ENCODE data around the gene CRIP3.
"Not testable (repeated sequence)": the region's sequence is repeated elsewhere in the genome, so short reads cannot be mapped to it uniquely, and the experiment has no call there.

The CRIP3 gene

GRCh38 chr6:43306086-43306485 is 2.5 kb downstream of the CRIP3 start:
- peak; percentile 68 for DNase-seq (ENCODE audit: low spot score)

- DNase-seq (ENCODE audit: low spot score): no peak
These were observed 3.7 kb downstream of the CRIP3 start for GRCh38 chr6:43304882-43305281.

GRCh38 chr6:43304361-43304760 is 4.3 kb downstream of the CRIP3 start:
- DNase-seq (ENCODE audit: low spot score): no peak

GRCh38 chr6:43303751-43304331 is 4.8 kb downstream of the CRIP3 start:
- DNase-seq (ENCODE audit: low spot score): no peak

- not testable (repeated sequence) for DNase-seq (ENCODE audit: low spot score)
These were observed 5.6 kb downstream of the CRIP3 start for GRCh38 chr6:43303006-43303405.

- no peak for DNase-seq (ENCODE audit: low spot score)
These were observed 6.5 kb downstream of the CRIP3 start for GRCh38 chr6:43302126-43302525.

GRCh38 chr6:43301081-43301870 is 7.3 kb downstream of the CRIP3 start:
- no peak for DNase-seq (ENCODE audit: low spot score)

- DNase-seq (ENCODE audit: low spot score): no peak
These were observed 9.0 kb downstream of the CRIP3 start for GRCh38 chr6:43299338-43300293.

GRCh38 chr6:43298565-43299337 is 9.9 kb downstream of the CRIP3 start:
- DNase-seq (ENCODE audit: low spot score): no peak

- no peak for DNase-seq (ENCODE audit: low spot score)
These were observed 10.7 kb downstream of the CRIP3 start, which contains the start of gene SLC22A7 for GRCh38 chr6:43297644-43298564. Gene SLC22A7 (plus strand): TSS chr6:43298260. CDS start chr6:43298359, 99 bp downstream.

GRCh38 chr6:43296780-43297497 is 11.7 kb downstream of the CRIP3 start:
- DNase-seq (ENCODE audit: low spot score): no peak

- DNase-seq (ENCODE audit: low spot score): peak; percentile 70
These were observed 13.2 kb downstream of the CRIP3 start for GRCh38 chr6:43295456-43295855.

GRCh38 chr6:43294536-43294935 is 14.1 kb downstream of the CRIP3 start:
- no peak for DNase-seq (ENCODE audit: low spot score)

GRCh38 chr6:43293698-43294097 is 14.9 kb downstream of the CRIP3 start:
- DNase-seq (ENCODE audit: low spot score): no peak

- no peak for DNase-seq (ENCODE audit: low spot score)
These were observed 15.8 kb downstream of the CRIP3 start for GRCh38 chr6:43292763-43293318.

- no peak for DNase-seq (ENCODE audit: low spot score)
These were observed 16.3 kb downstream of the CRIP3 start for GRCh38 chr6:43292341-43292740.

GRCh38 chr6:43291708-43292107 is 16.9 kb downstream of the CRIP3 start:
- DNase-seq (ENCODE audit: low spot score): no peak

GRCh38 chr6:43290905-43291355 is 17.7 kb downstream of the CRIP3 start:
- DNase-seq (ENCODE audit: low spot score): peak; percentile 31

- no peak for DNase-seq (ENCODE audit: low spot score)
These were observed 18.2 kb downstream of the CRIP3 start for GRCh38 chr6:43290339-43290904.

All from kidney tubule cell (primary cell).